HepG2 (cell line): ENCODE data around the gene PSMD3. TPM values are rescaled to one million over a fixed set of nuclear protein-coding genes. Genes with fewer than 3 reads are reported as not detected.

Source experiments
- ARID5B ChIP-seq: IDR thresholded peaks from 2 replicates; pipeline ENCODE4 v1.4.0; 2020; ENCODE audit warnings: mild to moderate bottlenecking, missing genetic modification reagents
- CEBPZ ChIP-seq: IDR thresholded peaks from 2 replicates; pipeline ENCODE4 v1.6.1; 2012; ENCODE audit warnings: low read length, improper control_type of control experiment
- CHD2 ChIP-seq: IDR thresholded peaks from 2 replicates; pipeline ENCODE4 v1.6.1; 2011; ENCODE audit warnings: low read depth, low read length, improper control_type of control experiment
- CREB1 ChIP-seq, 2 experiments: fragments of 450-650 bp in 1 of 2; IDR thresholded peaks; 2 replicates each; pipeline ENCODE4 v1.6.1; 2016 to 2017; ENCODE audit warnings: control low read depth in 1 of 2, mild to moderate bottlenecking in 1 of 2, missing compliant biosample characterization in 1 of 2, missing genetic modification characterization in 1 of 2
- ELF3 ChIP-seq: IDR thresholded peaks from 2 replicates; pipeline ENCODE4 v1.6.1; 2016; ENCODE audit warnings: missing genetic modification reagents, missing compliant biosample characterization
- HDAC6 ChIP-seq: fragments of 200-600 bp; sonication (generic); IDR thresholded peaks from 2 replicates; pipeline ENCODE4 v1.7.0; 2017; ENCODE audit warnings: mild to moderate bottlenecking, antibody characterized with exemption, low read length, low read depth
- MED1 ChIP-seq: sonication (generic); formaldehyde crosslinking; IDR thresholded peaks from 2 replicates; pipeline ENCODE4 v1.4.0; 2020; ENCODE audit warnings: missing genetic modification reagents
- NFATC3 ChIP-seq: sonication (generic); formaldehyde crosslinking; IDR thresholded peaks from 2 replicates; pipeline ENCODE4 v1.5.1; 2020; ENCODE audit warnings: mild to moderate bottlenecking, missing genetic modification reagents
- PCBP1 ChIP-seq: fragments of 200-400 bp; formaldehyde crosslinking; IDR thresholded peaks from 2 replicates; pipeline ENCODE4 v1.6.1; 2017; ENCODE audit warnings: mild to moderate bottlenecking, low read depth, low read length, borderline replicate concordance
- RARG ChIP-seq: sonication (generic); formaldehyde crosslinking; IDR thresholded peaks from 2 replicates; pipeline ENCODE4 v1.4.0; 2020; ENCODE audit warnings: low read depth, mild to moderate bottlenecking, missing genetic modification reagents
- RBM22 ChIP-seq: fragments of 200-400 bp; formaldehyde crosslinking; optimal IDR thresholded peaks from 2 replicates; pipeline ENCODE3; 2017; ENCODE audit warnings: mild to moderate bottlenecking, low read length, moderate library complexity
- TAF1 ChIP-seq: sonication (generic); formaldehyde crosslinking; IDR thresholded peaks from 2 replicates; pipeline ENCODE4 v1.4.0; 2020; ENCODE audit warnings: missing genetic modification reagents
- ZNF263 ChIP-seq: sonication (generic); formaldehyde crosslinking; IDR thresholded peaks from 2 replicates; pipeline ENCODE4 v1.4.0; 2020; ENCODE audit warnings: missing genetic modification reagents
- ZNF530 ChIP-seq: sonication (generic); formaldehyde crosslinking; IDR thresholded peaks from 2 replicates; pipeline ENCODE4 v1.5.0; 2020; ENCODE audit warnings: low read depth, mild to moderate bottlenecking, missing genetic modification reagents
- ZNF549 ChIP-seq: sonication (generic); formaldehyde crosslinking; IDR thresholded peaks from 2 replicates; pipeline ENCODE4 v1.5.0; 2020; ENCODE audit warnings: missing genetic modification reagents
- ZNF720 ChIP-seq: sonication (generic); formaldehyde crosslinking; IDR thresholded peaks from 2 replicates; pipeline ENCODE4 v1.4.0; 2020; ENCODE audit warnings: missing genetic modification reagents
- ZNF746 ChIP-seq: sonication (generic); formaldehyde crosslinking; IDR thresholded peaks from 2 replicates; pipeline ENCODE4 v1.8.0; 2022; ENCODE audit warnings: mild to moderate bottlenecking, missing genetic modification reagents
- polyA plus RNA-seq, 8 experiments: library from polyadenylated mRNA; depleted of rRNA in 3 of 8; stranded (reverse) in 7 of 8; unstranded in 1 of 8; fragments of >200 nt; fragmentation: Illumina TruSeq in 4 of 8; extraction: Trizol in 4 of 8; gene quantifications; 2 replicates each; pipeline versions ENCODE4 v1.2.1 to v1.2.3, GENCODE V29; 2011 to 2016; ENCODE audit warnings: low read depth in 4 of 8, missing spikeins in 1 of 8, mixed read lengths in 1 of 8; ENCODE audit not compliant: insufficient read depth in 1 of 8
- total RNA-seq, 5 experiments: library from RNA; depleted of rRNA; stranded (reverse); fragments of >200 nt; fragmentation: Illumina TruSeq; extraction: Trizol; gene quantifications; 2 replicates each; pipeline ENCODE4 v1.2.3, GENCODE V29; 2016; ENCODE audit warnings: low read depth in 1 of 5
- TF ChIP-seq, protein P1 (sequence below): sonication (generic); formaldehyde crosslinking; IDR thresholded peaks from 2 replicates; pipeline ENCODE4 v1.5.0; 2020; ENCODE audit warnings: mild to moderate bottlenecking, missing genetic modification reagents, borderline replicate concordance
- TF ChIP-seq, protein P2 (sequence below): sonication (generic); formaldehyde crosslinking; IDR thresholded peaks from 2 replicates; pipeline ENCODE4 v1.4.0; 2020; ENCODE audit warnings: mild to moderate bottlenecking, missing genetic modification reagents, borderline replicate concordance

PSMD3 gene
- total and polyA plus RNA-seq, 2 of the 13 experiments (the other 11 are each of a cell fraction or from before 2014, with no cell fraction given): 97.4 to 146 TPM

GRCh38 chr17:39960524-39961041, 20.0 kb upstream of the PSMD3 start (continued):
- TF ChIP-seq, protein P1, sequence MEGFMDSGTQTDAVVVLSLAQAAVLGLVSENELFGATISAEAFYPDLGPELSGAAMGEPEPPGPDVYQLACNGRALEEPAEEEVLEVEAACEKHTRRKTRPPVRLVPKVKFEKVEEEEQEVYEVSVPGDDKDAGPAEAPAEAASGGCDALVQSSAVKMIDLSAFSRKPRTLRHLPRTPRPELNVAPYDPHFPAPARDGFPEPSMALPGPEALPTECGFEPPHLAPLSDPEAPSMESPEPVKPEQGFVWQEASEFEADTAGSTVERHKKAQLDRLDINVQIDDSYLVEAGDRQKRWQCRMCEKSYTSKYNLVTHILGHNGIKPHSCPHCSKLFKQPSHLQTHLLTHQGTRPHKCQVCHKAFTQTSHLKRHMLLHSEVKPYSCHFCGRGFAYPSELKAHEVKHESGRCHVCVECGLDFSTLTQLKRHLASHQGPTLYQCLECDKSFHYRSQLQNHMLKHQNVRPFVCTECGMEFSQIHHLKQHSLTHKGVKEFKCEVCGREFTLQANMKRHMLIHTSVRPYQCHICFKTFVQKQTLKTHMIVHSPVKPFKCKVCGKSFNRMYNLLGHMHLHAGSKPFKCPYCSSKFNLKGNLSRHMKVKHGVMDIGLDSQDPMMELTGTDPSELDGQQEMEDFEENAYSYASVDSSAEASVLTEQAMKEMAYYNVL (CRISPR knock-in tag): 0 out of 2 replicates have a peak, but pooled peaks have one; percentile 30
- TF ChIP-seq, protein P2, sequence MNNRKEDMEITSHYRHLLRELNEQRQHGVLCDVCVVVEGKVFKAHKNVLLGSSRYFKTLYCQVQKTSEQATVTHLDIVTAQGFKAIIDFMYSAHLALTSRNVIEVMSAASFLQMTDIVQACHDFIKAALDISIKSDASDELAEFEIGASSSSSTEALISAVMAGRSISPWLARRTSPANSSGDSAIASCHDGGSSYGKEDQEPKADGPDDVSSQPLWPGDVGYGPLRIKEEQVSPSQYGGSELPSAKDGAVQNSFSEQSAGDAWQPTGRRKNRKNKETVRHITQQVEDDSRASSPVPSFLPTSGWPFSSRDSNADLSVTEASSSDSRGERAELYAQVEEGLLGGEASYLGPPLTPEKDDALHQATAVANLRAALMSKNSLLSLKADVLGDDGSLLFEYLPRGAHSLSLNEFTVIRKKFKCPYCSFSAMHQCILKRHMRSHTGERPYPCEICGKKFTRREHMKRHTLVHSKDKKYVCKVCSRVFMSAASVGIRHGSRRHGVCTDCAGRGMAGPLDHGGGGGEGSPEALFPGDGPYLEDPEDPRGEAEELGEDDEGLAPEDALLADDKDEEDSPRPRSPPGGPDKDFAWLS (CRISPR knock-in tag): no peak
- TF ChIP-seq ZNF720 (CRISPR knock-in tag) (no peak), TAF1 (CRISPR knock-in tag) (no peak), ZNF530 (CRISPR knock-in tag) (no peak), MED1 (CRISPR knock-in tag) (0 out of 2 replicates have a peak, but pooled peaks have one; percentile 18), RARG (CRISPR knock-in tag) (no peak), ELF3 (CRISPR knock-in tag) (peak; percentile 87), RBM22 (no peak), ZNF263 (CRISPR knock-in tag) (no peak), CREB1 (IDR thresholded peaks at IDR 0.05) (no peak), CREB1 (CRISPR knock-in tag; IDR thresholded peaks at IDR 0.05) (no peak), ARID5B (CRISPR knock-in tag) (peak; percentile 56; the same call in 1 of the 2 replicates), PCBP1 (no peak), CEBPZ (no peak), HDAC6 (no peak), CHD2 (no peak), ZNF549 (CRISPR knock-in tag) (no peak), NFATC3 (no peak), ZNF746 (CRISPR knock-in tag) (no peak)
